Activated naive CD8-positive, alpha-beta T cell (primary cell): ENCODE results near the gene EMX1.

ENCODE experiments used
- H3K27ac Mint-ChIP-seq: one replicate; pipeline ENCODE4 v1.8.0; 2021; ENCODE audit warnings: mixed read lengths
- H3K27me3 Mint-ChIP-seq: one replicate; pipeline ENCODE4 v1.8.0; 2021; ENCODE audit warnings: mixed read lengths
- H3K36me3 Mint-ChIP-seq: one replicate; pipeline ENCODE4 v1.8.0; 2021; ENCODE audit warnings: mixed read lengths
- H3K4me1 Mint-ChIP-seq: one replicate; pipeline ENCODE4 v1.8.0; 2021; ENCODE audit warnings: low read depth, mixed read lengths
- H3K4me3 Mint-ChIP-seq: one replicate; pipeline ENCODE4 v1.8.0; 2021; ENCODE audit warnings: mild to moderate bottlenecking, mixed read lengths
- H3K9me3 Mint-ChIP-seq: one replicate; pipeline ENCODE4 v1.8.0; 2021; ENCODE audit warnings: low read depth, mixed read lengths

The EMX1 gene

DNA sequence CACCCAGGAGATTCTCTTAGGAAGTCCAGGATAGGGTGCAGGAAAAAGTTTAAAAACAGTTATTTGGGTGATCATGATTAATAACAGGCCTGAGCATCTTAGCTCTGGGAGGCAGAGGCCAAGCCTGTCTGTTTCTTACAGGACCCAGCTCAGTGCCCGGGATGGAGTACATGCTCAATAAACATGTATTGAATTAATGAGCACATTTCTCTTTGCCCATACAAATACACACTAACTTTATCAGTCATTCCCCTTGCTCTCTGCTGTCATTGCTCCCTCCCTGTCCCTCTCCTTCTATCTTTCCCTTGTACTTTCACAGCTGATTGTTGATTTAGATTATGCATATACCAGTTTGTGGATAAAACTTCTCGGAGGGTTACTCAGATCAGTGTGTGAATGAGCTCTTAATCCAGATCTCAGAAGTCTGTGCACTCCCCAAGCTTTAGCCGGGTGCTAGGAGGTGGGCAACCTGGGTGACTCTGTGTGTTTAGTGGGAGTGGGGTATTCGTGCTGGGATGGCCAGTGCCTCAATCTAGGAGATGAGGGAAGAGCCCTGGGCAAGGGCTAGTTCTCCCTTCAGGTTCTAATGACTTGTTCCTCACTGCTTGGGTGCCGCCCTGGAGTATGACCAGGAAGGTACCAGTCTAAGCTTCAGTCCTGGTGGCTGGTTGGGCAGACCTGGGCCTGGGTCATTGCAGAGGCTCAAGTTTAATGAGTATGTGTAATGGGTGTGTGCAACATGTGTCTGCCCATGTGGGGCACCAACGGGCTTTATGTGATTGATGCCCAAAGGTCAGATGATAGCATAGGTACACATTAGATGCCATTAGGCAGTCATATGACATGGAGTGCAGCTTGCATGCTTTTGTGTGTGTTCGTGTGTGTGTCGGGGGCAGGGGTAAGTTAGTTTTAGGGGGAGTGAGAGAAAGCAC lies 10.6 kb downstream of the EMX1 start:
- H3K36me3 Mint-ChIP-seq: no peaks in the 10 kb centered on the region
- no peak overlapping the region for H3K27ac Mint-ChIP-seq
- peaks cover 16% of the 10 kb centered on the region for H3K27me3 Mint-ChIP-seq
- H3K4me3 Mint-ChIP-seq: no peak overlapping the region
- H3K9me3 Mint-ChIP-seq: no peaks in the 10 kb centered on the region
- H3K4me1 Mint-ChIP-seq: peaks cover 5% of the 10 kb centered on the region

DNA sequence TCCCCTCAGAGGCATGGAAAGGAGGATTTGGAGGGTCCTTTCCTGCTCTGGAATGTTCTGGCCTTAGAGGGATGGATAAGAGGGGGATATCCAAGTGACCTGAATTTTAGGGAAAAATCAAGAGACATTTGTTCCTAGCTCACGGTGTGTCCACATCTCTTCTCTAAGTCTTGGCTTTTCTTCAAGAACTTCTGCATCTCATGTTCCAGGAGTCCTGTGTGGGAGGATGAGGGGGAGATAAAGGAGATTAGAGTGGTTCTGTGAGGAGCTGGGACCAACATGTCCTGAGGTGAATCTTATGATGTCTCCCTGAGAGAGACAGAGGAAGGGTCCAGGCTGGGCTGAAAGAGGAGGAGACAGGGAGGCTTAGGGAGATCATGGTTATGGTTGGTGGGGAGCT lies 11.7 kb downstream of the EMX1 start:
- Mint-ChIP-seq H3K36me3 (no peaks in the 10 kb centered on the region), H3K4me1 (no peaks in the 10 kb centered on the region), H3K4me3 (no peak overlapping the region), H3K27me3 (peaks cover 5% of the 10 kb centered on the region), H3K9me3 (no peaks in the 10 kb centered on the region), H3K27ac (no peak overlapping the region)

DNA sequence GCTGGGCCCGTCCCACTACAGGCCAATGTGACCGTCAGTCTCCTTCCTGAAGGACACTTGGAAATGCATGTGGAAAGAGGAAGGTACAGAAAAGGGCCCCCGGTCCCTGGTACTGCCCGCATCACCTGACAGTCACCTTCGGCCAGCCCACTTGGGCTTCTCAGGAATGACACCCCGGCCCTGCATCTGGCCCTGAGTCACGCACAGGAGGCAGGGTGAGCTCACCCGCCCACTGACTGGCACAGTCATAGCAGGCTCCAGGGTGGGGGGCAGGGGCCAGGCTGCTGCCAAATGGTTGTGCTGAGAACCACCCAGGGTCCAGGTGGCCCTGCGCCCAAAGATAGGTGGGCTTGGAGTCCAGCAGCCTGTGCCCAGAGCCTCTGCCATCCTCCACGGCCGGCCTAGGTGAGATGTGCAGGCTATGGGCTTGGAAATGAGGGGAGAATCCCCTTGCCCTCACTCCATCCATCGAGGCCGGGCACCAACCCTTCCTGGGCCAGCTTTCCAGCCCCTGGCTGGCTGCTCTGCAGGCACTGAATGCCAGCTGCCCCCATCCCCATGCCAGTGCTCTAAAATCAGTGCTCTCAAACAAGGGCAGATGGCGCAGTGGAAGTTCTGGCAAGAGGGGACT lies 14.1 kb downstream of the EMX1 start:
- Mint-ChIP-seq H3K27ac (no peak overlapping the region), H3K4me3 (no peak overlapping the region), H3K27me3 (peaks cover 9% of the 10 kb centered on the region), H3K36me3 (no peaks in the 10 kb centered on the region), H3K4me1 (no peaks in the 10 kb centered on the region), H3K9me3 (no peaks in the 10 kb centered on the region)

DNA sequence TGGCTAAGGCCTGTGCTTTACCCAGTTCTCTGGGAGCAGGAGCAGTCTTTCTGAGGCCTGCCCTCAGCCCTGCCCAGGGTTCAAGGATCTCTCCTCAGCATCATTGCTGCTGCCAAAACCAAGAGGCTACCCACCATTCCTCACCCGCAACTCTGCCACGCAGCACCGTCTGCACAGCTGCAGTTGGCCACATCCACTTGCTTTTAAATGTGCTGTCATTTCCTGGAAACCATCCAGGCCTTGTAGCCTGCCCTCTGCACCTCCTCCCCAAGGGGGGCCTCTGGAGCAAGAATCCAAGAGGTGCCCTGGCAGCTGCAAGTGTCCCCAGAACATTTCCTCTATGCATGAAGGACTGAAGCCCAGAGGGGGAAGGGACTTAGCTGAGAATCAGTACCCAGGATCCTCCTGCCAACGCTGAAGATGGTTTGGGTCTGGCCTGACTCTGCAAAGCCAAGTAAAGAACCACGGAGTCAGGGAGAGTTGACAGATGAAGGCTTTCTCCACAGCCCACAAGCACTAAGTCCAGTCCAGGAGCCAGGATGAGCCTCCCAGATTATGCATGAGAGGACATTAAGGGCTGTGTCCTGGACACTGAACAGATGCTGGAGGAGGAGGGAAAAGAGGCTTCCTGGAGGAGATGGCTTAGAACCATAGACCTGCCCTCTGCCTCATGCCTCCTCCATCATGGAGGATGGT lies 14.9 kb downstream of the EMX1 start:
- H3K4me3 Mint-ChIP-seq: no peak overlapping the region
- H3K9me3 Mint-ChIP-seq: no peaks in the 10 kb centered on the region
- no peak overlapping the region for H3K27ac Mint-ChIP-seq
- H3K36me3 Mint-ChIP-seq: no peaks in the 10 kb centered on the region
- H3K4me1 Mint-ChIP-seq: no peaks in the 10 kb centered on the region
- peaks cover 9% of the 10 kb centered on the region for H3K27me3 Mint-ChIP-seq

DNA sequence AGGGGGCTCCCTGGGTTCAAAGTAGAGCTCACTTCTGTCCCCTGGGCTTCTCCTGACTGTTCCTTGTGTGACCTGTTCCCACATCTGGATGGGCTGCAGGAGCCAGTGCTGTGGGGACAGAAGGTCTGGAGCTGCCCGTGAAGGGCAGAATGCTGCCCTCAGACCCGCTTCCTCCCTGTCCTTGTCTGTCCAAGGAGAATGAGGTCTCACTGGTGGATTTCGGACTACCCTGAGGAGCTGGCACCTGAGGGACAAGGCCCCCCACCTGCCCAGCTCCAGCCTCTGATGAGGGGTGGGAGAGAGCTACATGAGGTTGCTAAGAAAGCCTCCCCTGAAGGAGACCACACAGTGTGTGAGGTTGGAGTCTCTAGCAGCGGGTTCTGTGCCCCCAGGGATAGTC lies 15.5 kb downstream of the EMX1 start:
- no peaks in the 10 kb centered on the region for H3K4me1 Mint-ChIP-seq
- H3K9me3 Mint-ChIP-seq: no peaks in the 10 kb centered on the region
- H3K27ac Mint-ChIP-seq: no peak overlapping the region
- H3K36me3 Mint-ChIP-seq: no peaks in the 10 kb centered on the region
- H3K4me3 Mint-ChIP-seq: no peak overlapping the region
- peaks cover 9% of the 10 kb centered on the region for H3K27me3 Mint-ChIP-seq

DNA sequence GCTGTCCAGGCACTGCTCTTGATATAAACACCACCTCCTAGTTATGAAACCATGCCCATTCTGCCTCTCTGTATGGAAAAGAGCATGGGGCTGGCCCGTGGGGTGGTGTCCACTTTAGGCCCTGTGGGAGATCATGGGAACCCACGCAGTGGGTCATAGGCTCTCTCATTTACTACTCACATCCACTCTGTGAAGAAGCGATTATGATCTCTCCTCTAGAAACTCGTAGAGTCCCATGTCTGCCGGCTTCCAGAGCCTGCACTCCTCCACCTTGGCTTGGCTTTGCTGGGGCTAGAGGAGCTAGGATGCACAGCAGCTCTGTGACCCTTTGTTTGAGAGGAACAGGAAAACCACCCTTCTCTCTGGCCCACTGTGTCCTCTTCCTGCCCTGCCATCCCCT lies 15.9 kb downstream of the EMX1 start:
- H3K4me1 Mint-ChIP-seq: no peaks in the 10 kb centered on the region
- H3K36me3 Mint-ChIP-seq: no peaks in the 10 kb centered on the region
- H3K9me3 Mint-ChIP-seq: no peaks in the 10 kb centered on the region
- H3K27ac Mint-ChIP-seq: no peak overlapping the region
- H3K4me3 Mint-ChIP-seq: no peak overlapping the region
- peaks cover 9% of the 10 kb centered on the region for H3K27me3 Mint-ChIP-seq

DNA sequence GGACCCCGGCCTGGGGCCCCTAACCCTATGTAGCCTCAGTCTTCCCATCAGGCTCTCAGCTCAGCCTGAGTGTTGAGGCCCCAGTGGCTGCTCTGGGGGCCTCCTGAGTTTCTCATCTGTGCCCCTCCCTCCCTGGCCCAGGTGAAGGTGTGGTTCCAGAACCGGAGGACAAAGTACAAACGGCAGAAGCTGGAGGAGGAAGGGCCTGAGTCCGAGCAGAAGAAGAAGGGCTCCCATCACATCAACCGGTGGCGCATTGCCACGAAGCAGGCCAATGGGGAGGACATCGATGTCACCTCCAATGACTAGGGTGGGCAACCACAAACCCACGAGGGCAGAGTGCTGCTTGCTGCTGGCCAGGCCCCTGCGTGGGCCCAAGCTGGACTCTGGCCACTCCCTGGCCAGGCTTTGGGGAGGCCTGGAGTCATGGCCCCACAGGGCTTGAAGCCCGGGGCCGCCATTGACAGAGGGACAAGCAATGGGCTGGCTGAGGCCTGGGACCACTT lies 16.4 kb downstream of the EMX1 start:
- Mint-ChIP-seq H3K36me3 (no peaks in the 10 kb centered on the region), H3K9me3 (no peaks in the 10 kb centered on the region), H3K27me3 (peaks cover 9% of the 10 kb centered on the region), H3K4me1 (no peaks in the 10 kb centered on the region), H3K4me3 (no peak overlapping the region), H3K27ac (no peak overlapping the region)

DNA sequence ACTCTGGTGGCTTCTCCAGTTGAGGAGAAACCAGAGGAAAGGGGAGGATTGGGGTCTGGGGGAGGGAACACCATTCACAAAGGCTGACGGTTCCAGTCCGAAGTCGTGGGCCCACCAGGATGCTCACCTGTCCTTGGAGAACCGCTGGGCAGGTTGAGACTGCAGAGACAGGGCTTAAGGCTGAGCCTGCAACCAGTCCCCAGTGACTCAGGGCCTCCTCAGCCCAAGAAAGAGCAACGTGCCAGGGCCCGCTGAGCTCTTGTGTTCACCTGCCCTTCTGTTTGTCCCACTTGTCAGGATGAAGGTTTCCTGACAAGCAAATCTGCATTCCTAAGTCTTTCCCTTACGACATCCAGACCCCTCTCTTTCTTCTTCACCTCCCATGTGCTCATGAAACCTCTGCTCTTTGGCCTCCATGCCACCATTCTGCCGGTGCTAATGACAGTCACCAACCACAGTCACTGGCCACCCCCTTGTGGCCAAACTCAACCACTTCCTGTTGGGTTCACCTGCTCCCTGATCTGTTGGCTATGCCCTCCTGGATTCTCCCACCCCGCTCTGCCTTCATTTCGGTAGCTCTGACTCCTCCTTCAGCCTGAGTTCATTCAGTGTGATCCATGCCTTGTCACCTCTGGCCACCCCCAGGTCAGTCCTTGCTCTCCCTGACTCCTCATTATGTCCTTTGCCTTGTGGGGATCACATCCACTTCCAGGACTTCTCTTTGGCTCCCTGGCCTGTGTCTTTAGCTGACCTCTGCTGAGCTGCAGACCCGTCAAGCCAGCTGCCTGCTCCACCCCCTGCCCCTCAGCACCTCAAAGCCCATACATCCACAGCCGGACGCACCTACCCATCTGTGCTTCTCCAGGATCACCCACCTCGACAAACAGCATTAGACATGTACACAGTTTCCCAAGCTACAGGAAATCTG lies 17.6 kb downstream of the EMX1 start:
- H3K27ac Mint-ChIP-seq: no peak overlapping the region
- H3K4me1 Mint-ChIP-seq: no peaks in the 10 kb centered on the region
- peaks cover 9% of the 10 kb centered on the region for H3K27me3 Mint-ChIP-seq
- H3K9me3 Mint-ChIP-seq: no peaks in the 10 kb centered on the region
- H3K36me3 Mint-ChIP-seq: no peaks in the 10 kb centered on the region
- H3K4me3 Mint-ChIP-seq: no peak overlapping the region

DNA sequence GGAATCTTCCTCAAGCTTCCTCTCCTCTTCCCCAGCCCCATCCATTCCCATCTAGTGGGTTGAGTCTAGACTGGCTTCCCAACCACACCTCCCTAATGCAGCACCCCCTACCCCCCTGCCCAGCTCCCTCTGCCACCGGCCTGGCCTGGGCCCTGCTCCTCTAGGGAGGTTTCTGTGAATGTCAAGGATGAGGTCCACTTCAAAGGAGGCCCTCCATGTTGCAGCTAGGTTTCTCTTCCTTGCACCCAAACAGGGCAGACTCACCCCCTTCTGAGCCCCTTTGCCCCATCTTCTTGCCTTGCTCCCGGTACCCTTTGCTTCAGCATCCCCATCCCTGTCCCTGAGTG lies 18.3 kb downstream of the EMX1 start:
- no peaks in the 10 kb centered on the region for H3K4me1 Mint-ChIP-seq
- H3K27ac Mint-ChIP-seq: no peak overlapping the region
- H3K4me3 Mint-ChIP-seq: no peak overlapping the region
- no peaks in the 10 kb centered on the region for H3K36me3 Mint-ChIP-seq
- peaks cover 9% of the 10 kb centered on the region for H3K27me3 Mint-ChIP-seq
- no peaks in the 10 kb centered on the region for H3K9me3 Mint-ChIP-seq

DNA sequence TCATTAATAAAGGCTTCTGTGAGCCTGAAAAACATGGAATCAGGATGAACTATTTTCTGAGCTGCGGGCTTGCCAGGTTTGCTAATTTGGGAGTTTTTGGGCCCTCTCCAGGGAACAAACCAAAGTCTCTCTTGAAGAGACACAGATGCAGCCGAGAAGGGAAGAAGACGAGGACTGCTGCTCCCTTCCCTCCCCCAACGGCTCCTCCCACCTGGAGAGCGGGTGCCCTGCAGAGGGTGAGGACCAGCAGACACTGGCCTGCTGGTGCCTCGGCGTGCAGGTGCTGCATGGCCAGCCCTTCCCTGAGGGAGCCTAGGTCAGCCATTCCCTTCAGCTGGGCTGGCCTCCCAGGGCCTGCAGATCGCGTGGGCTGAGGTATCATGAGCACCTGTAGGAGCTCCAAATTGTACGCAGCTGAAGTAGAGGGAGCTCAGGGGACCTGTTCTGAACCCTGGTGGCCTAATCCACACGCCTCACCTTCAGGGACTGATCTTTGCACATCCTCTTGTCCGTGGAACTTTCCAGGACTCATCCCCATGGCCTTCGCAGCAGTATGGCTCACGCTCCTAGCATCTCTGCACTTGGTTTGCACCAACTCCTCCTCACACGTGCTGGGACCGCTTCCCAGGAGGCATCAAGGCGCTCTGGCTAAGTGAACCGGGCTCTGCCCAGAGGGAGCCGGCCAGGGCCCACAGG lies 19.5 kb downstream of the EMX1 start:
- Mint-ChIP-seq H3K4me3 (no peak overlapping the region), H3K27me3 (peaks cover 7% of the 10 kb centered on the region), H3K27ac (no peak overlapping the region), H3K4me1 (no peaks in the 10 kb centered on the region), H3K9me3 (no peaks in the 10 kb centered on the region), H3K36me3 (no peaks in the 10 kb centered on the region)

DNA sequence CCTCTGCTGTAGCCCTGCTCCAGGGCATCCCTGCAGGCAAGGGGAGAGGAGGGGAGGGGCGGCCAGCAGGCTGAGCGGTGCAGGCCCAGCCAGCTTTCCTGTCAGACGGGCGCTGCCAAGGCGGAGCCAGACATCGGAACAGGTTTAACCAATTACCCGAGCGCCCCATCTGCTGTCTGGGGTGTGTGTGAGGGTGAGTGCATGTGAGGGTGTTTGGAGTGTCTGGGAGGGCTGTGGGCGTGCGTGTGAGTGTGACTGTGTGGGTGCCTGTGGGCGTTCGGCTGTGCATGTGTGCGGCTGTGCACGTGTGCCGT lies 20.0 kb downstream of the EMX1 start:
- peaks cover 7% of the 10 kb centered on the region for H3K27me3 Mint-ChIP-seq
- H3K9me3 Mint-ChIP-seq: no peaks in the 10 kb centered on the region
- no peak overlapping the region for H3K4me3 Mint-ChIP-seq
- H3K4me1 Mint-ChIP-seq: no peaks in the 10 kb centered on the region
- no peak overlapping the region for H3K27ac Mint-ChIP-seq
- H3K36me3 Mint-ChIP-seq: no peaks in the 10 kb centered on the region

DNA sequence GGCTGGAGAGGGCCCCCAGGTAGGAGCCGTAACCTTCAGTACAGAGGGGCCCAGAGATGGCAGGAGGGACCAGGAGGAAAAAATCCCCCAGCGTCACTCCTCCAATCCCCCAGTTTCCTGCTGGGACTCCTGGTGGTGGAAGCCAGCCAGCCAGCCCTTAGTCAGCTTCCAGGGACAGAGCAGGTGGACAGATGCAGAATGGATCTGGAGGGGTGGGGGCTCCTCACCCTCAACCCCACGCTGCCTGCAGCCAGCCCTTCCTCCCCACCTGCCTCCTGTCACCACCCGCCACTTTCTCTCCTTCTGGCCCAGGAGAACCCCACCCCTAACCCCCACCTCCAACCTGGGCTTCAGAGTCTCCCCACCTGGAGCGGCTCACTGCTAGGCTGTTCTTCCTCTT lies 21.1 kb downstream of the EMX1 start:
- H3K9me3 Mint-ChIP-seq: no peaks in the 10 kb centered on the region
- H3K27ac Mint-ChIP-seq: no peak overlapping the region
- H3K27me3 Mint-ChIP-seq: peaks cover 7% of the 10 kb centered on the region
- no peak overlapping the region for H3K4me3 Mint-ChIP-seq
- H3K36me3 Mint-ChIP-seq: no peaks in the 10 kb centered on the region
- H3K4me1 Mint-ChIP-seq: no peaks in the 10 kb centered on the region

DNA sequence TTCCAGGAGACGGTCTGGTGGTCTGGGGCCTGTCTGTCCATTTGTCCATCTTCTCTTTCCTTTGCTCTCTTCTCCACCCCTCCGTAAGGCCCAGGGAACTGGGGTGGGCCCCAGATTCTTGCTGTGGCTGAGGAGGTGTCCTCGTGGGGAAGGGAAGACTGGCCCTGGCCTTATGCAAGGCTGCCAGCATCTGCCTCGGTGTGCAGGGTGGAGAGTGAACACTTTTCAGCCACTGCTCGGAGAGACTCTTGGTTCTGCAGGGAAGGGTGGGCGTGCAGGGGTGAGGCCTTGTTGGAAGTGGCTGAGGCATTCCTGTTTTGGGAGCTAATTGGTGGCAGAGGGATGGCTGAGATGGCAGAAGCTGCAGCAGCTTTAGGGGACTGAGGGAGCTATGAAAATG lies 23.0 kb downstream of the EMX1 start:
- Mint-ChIP-seq H3K4me1 (no peaks in the 10 kb centered on the region), H3K36me3 (no peaks in the 10 kb centered on the region), H3K9me3 (no peaks in the 10 kb centered on the region), H3K4me3 (no peak overlapping the region), H3K27me3 (peaks cover 4% of the 10 kb centered on the region), H3K27ac (no peak overlapping the region)

DNA sequence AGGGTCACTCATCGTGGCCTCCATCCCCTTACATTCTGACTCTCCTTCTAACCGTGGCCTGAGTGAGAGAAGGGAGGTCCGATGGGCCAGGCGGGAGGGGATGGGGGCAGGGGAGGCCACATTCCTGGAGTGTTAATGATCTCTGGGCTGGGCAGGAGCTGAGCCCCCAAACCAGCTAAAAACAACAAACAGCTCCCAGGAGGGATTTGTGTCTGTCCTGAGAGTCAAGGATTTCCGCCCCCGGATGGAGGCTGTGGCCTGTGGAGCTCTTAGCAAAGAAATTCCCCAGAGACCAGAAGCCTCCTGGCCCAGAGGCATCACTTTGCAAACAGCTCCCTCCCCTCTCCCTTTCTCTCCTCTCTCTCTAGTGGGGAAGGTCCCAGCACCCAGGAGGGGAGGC lies 23.5 kb downstream of the EMX1 start:
- no peaks in the 10 kb centered on the region for H3K9me3 Mint-ChIP-seq
- H3K27me3 Mint-ChIP-seq: peaks cover 3% of the 10 kb centered on the region
- H3K4me3 Mint-ChIP-seq: no peak overlapping the region
- no peaks in the 10 kb centered on the region for H3K36me3 Mint-ChIP-seq
- no peak overlapping the region for H3K27ac Mint-ChIP-seq
- no peaks in the 10 kb centered on the region for H3K4me1 Mint-ChIP-seq
